ENCODE data around the gene RPRD1B. TPM values are rescaled to one million over a fixed set of nuclear protein-coding genes. Genes with fewer than 3 reads are reported as not detected.
A peak's percentile ranks its signal among the peaks of the same experiment; 100 is the strongest.

Gene RPRD1B
- polyA plus RNA-seq, 3 donors, result 3.6 to 12.3 (median 4.7) TPM

GRCh38 chr20:38057351-38057972, 23.9 kb downstream of the RPRD1B start:
- no peak overlapping the region for H3K4me3 Mint-ChIP-seq
- H3K27ac ChIP-seq (ENCODE audit: low read depth in 1 of 2, low read length in 2 of 2), result no peak overlapping the region
- TF ChIP-seq CTCF (IDR thresholded peaks at IDR 0.05), result peak; percentile 100
- H3K27ac Mint-ChIP-seq, result peak overlapping the region in 1 of 7 donors; percentile 77
- no peaks in the 10 kb centered on the region for H3K27me3 Mint-ChIP-seq (ENCODE audit: low read depth in 3 of 3)
- peaks cover 71 to 99% of the 10 kb centered on the region in 2 donors for H3K36me3 ChIP-seq (replicated peaks in 1 of 2; ENCODE audit: control insufficient read depth in 1 of 2, insufficient read depth in 2 of 2, low read length in 2 of 2)
- H3K79me2 ChIP-seq (ENCODE audit: insufficient read depth, low read length), result peaks cover 28% of the 10 kb centered on the region
- H2AFZ ChIP-seq (ENCODE audit: insufficient read depth, low read depth, low read length, poor library complexity, severe bottlenecking), result no peak overlapping the region
- H3K4me2 ChIP-seq (replicated peaks; ENCODE audit: extremely low read depth, low read length, poor library complexity, severe bottlenecking), result no peak overlapping the region
- H3K9ac ChIP-seq (ENCODE audit: insufficient read depth, low read length, poor library complexity, severe bottlenecking), result no peak overlapping the region
- peaks cover 51 to 60% of the 10 kb centered on the region in 2 donors for H3K36me3 Mint-ChIP-seq
- intact Hi-C loops (cut with micrococcal nuclease), result loop anchor here (1.0 to 10.0 kb wide), 5 partner anchors 110 to 351 kb away; partner anchors contain the start of genes BPI (in 1 of the 2) and TGM2 (in 1 of the 2)
- no peaks in the 10 kb centered on the region for H3K9me3 Mint-ChIP-seq
- H3K9me3 ChIP-seq (replicated peaks in 1 of 2; ENCODE audit: control insufficient read depth in 1 of 2, insufficient read depth in 1 of 2, low read length in 2 of 2), result no peaks in the 10 kb centered on the region
- H4K20me1 ChIP-seq (ENCODE audit: insufficient read depth, low read length), result peaks cover 63% of the 10 kb centered on the region
- DNase-seq, result peak; percentile 64 to 86 (median 70)
- WGBS (ENCODE audit: insufficient coverage), result 0% methylated on average over 1 of the region's 7 CpGs
- no peaks in the 10 kb centered on the region for H3K27me3 ChIP-seq (ENCODE audit: control insufficient read depth in 2 of 2, insufficient read depth in 2 of 2, low read length in 2 of 2)
- no peaks in the 10 kb centered on the region for H3K4me1 ChIP-seq (ENCODE audit: control insufficient read depth in 1 of 2, insufficient read depth in 2 of 2, low read length in 2 of 2)
- peaks cover 7% of the 10 kb centered on the region for H3K4me1 Mint-ChIP-seq
- H3K4me3 ChIP-seq (replicated peaks in 1 of 3; ENCODE audit: low read depth in 2 of 3, low read length in 3 of 3), result no peak overlapping the region

GRCh38 chr20:38059832-38060231, 26.3 kb downstream of the RPRD1B start:
- H4K20me1 ChIP-seq (ENCODE audit: insufficient read depth, low read length), result peaks cover 41% of the 10 kb centered on the region
- 100% methylated on average over 2 of the region's 5 CpGs for WGBS (ENCODE audit: insufficient coverage)
- Mint-ChIP-seq H3K9me3 (no peaks in the 10 kb centered on the region), H3K36me3 (peaks cover 51 to 52% of the 10 kb centered on the region in 2 donors), H3K27ac (no peak overlapping the region), H3K4me1 (peaks cover 7% of the 10 kb centered on the region), H3K27me3 (ENCODE audit: low read depth in 3 of 3) (no peaks in the 10 kb centered on the region), H3K4me3 (no peak overlapping the region)
- H3K9me3 ChIP-seq (replicated peaks in 1 of 2; ENCODE audit: control insufficient read depth in 1 of 2, insufficient read depth in 1 of 2, low read length in 2 of 2), result no peaks in the 10 kb centered on the region
- peaks cover 9% of the 10 kb centered on the region for H3K79me2 ChIP-seq (ENCODE audit: insufficient read depth, low read length)
- H3K4me3 ChIP-seq (replicated peaks in 1 of 3; ENCODE audit: low read depth in 2 of 3, low read length in 3 of 3), result no peak overlapping the region
- no peaks in the 10 kb centered on the region for H3K4me1 ChIP-seq (ENCODE audit: control insufficient read depth in 1 of 2, insufficient read depth in 2 of 2, low read length in 2 of 2)
- DNase-seq, result no peak
- TF ChIP-seq CTCF (IDR thresholded peaks at IDR 0.05), result no peak
- H3K36me3 ChIP-seq (replicated peaks in 1 of 2; ENCODE audit: control insufficient read depth in 1 of 2, insufficient read depth in 2 of 2, low read length in 2 of 2), result peaks cover 80 to 99% of the 10 kb centered on the region in 2 donors
- H2AFZ ChIP-seq (ENCODE audit: insufficient read depth, low read depth, low read length, poor library complexity, severe bottlenecking), result no peak overlapping the region
- intact Hi-C loops (cut with micrococcal nuclease), result loop anchor here (5.0 to 10.0 kb wide), 4 partner anchors 107 to 262 kb away; partner anchors contain the start of genes BPI (in 1 of the 2) and TGM2 (in 1 of the 2)
- H3K9ac ChIP-seq (ENCODE audit: insufficient read depth, low read length, poor library complexity, severe bottlenecking), result no peak overlapping the region
- H3K4me2 ChIP-seq (replicated peaks; ENCODE audit: extremely low read depth, low read length, poor library complexity, severe bottlenecking), result no peak overlapping the region
- H3K27me3 ChIP-seq (ENCODE audit: control insufficient read depth in 2 of 2, insufficient read depth in 2 of 2, low read length in 2 of 2), result no peaks in the 10 kb centered on the region
- H3K27ac ChIP-seq (ENCODE audit: low read depth in 1 of 2, low read length in 2 of 2), result no peak overlapping the region
